Spinal cord (tissue), 10 donors: Measurements from ENCODE around the gene TMEM207. TPM values are rescaled to one million over a fixed set of nuclear protein-coding genes. Genes with fewer than 3 reads are reported as not detected.
A peak's percentile ranks its signal among the peaks of the same experiment; 100 is the strongest.

Experiments
- DNase-seq, 6 donors: peaks; one replicate each; pipeline versions ENCODE4 v3.0.0 to v3.0.0-alpha.2; 2013 to 2015; ENCODE audit warnings: low spot score in 6 of 6, low read depth in 4 of 6
- H3K27ac ChIP-seq: one replicate; pipeline ENCODE4 v1.5.1; 2013; ENCODE audit warnings: low read depth, low read length, control low read depth
- H3K27me3 ChIP-seq: one replicate; pipeline ENCODE4 v1.6.1; 2013; ENCODE audit warnings: low read length; ENCODE audit not compliant: control insufficient read depth, insufficient read depth
- H3K36me3 ChIP-seq: one replicate; pipeline ENCODE4 v1.6.1; 2013; ENCODE audit warnings: low read length; ENCODE audit not compliant: control insufficient read depth, insufficient read depth
- H3K4me1 ChIP-seq: one replicate; pipeline ENCODE4 v1.6.1; 2013; ENCODE audit warnings: low read length; ENCODE audit not compliant: control insufficient read depth, insufficient read depth
- H3K4me3 ChIP-seq: one replicate; pipeline ENCODE4 v1.5.1; 2013; ENCODE audit warnings: low read depth, low read length, control low read depth
- H3K9me3 ChIP-seq: one replicate; pipeline ENCODE4 v1.6.1; 2013; ENCODE audit warnings: low read length; ENCODE audit not compliant: control insufficient read depth, insufficient read depth
- WGBS: methylation state at CpG from one replicate; pipeline ENCODE4 v1.1.5; 2013; ENCODE audit warnings: missing lambda C conversion rate; ENCODE audit not compliant: insufficient coverage; 5-methylcytosine and 5-hydroxymethylcytosine counted together
- polyA plus RNA-seq, 2 donors: library from polyadenylated mRNA; unstranded; fragments of 120-200 nt; gene quantifications; one replicate each; pipeline ENCODE4 v1.2.1, GENCODE V29; 2013; ENCODE audit not compliant: insufficient read length in 2 of 2
- total RNA-seq, 2 donors: library from RNA; depleted of rRNA in 1 of 2; stranded (reverse); fragments of 120-200 nt in 1 of 2; fragments of >200 nt in 1 of 2; gene quantifications; one replicate each; pipeline versions ENCODE4 v1.2.3 to v1.2.4, GENCODE V29; 2013 to 2014
- donor health status: healthy.

Gene TMEM207
- total and polyA plus RNA-seq, 4 donors: not detected

GRCh38 chr3:190399677-190400076, 50.0 kb downstream of the TMEM207 start:
- H3K36me3 ChIP-seq: no peaks in the 10 kb centered on the region
- H3K9me3 ChIP-seq: no peaks in the 10 kb centered on the region
- no peaks in the 10 kb centered on the region for H3K4me1 ChIP-seq
- WGBS: 94% methylated on average over 8 of the region's 8 CpGs
- no peaks in the 10 kb centered on the region for H3K27me3 ChIP-seq
- DNase-seq: no peak
- H3K4me3 ChIP-seq: no peak overlapping the region
- H3K27ac ChIP-seq: no peak overlapping the region

GRCh38 chr3:190397889-190398288, 51.8 kb downstream of the TMEM207 start:
- Histone ChIP-seq H3K27me3 (no peaks in the 10 kb centered on the region), H3K4me3 (no peak overlapping the region), H3K9me3 (no peaks in the 10 kb centered on the region), H3K36me3 (no peaks in the 10 kb centered on the region), H3K4me1 (no peaks in the 10 kb centered on the region), H3K27ac (no peak overlapping the region)
- DNase-seq: no peak
- 91% methylated on average over 1 of the region's 4 CpGs for WGBS

GRCh38 chr3:190396001-190396400, 53.7 kb downstream of the TMEM207 start:
- no peaks in the 10 kb centered on the region for H3K9me3 ChIP-seq
- no peak for DNase-seq
- H3K27ac ChIP-seq: no peak overlapping the region
- no peaks in the 10 kb centered on the region for H3K4me1 ChIP-seq
- H3K27me3 ChIP-seq: no peaks in the 10 kb centered on the region
- no peak overlapping the region for H3K4me3 ChIP-seq
- no peaks in the 10 kb centered on the region for H3K36me3 ChIP-seq

- Histone ChIP-seq H3K9me3 (no peaks in the 10 kb centered on the region), H3K4me1 (no peaks in the 10 kb centered on the region), H3K27ac (no peak overlapping the region), H3K4me3 (no peak overlapping the region), H3K36me3 (no peaks in the 10 kb centered on the region), H3K27me3 (no peaks in the 10 kb centered on the region)
- no CpG with 5 or more reads among the region's 3 CpGs for WGBS
- DNase-seq: no peak
Measured at GRCh38 chr3:190388703-190389102, 61.0 kb downstream of the TMEM207 start.

GRCh38 chr3:190387578-190388213, 62.0 kb downstream of the TMEM207 start, which contains the start of gene CLDN16:
CLDN16 (plus strand) TSS chr3:190388163; CDS start chr3:190388330, 167 bp downstream.
- H3K27ac ChIP-seq: no peak within 1 kb of the TSS

GRCh38 chr3:190385731-190386688, 63.7 kb downstream of the TMEM207 start:
- Histone ChIP-seq H3K9me3 (no peaks in the 10 kb centered on the region), H3K4me1 (no peaks in the 10 kb centered on the region), H3K27ac (no peak overlapping the region)

More at GRCh38 chr3:190387578-190388213, 62.0 kb downstream of the TMEM207 start, which contains the start of gene CLDN16:
- no peak within 1 kb of the TSS for H3K4me3 ChIP-seq
- no peaks in the 10 kb centered on the region for H3K9me3 ChIP-seq
- no peaks in the 10 kb centered on the region for H3K36me3 ChIP-seq
- H3K4me1 ChIP-seq: no peaks in the 10 kb centered on the region
- 94% methylated on average over 8 of the region's 12 CpGs for WGBS
- H3K27me3 ChIP-seq: no peaks in the 10 kb centered on the region
- no peak for DNase-seq

GRCh38 chr3:190384309-190384756, 65.4 kb downstream of the TMEM207 start:
- 100% methylated on average over 1 of the region's 2 CpGs for WGBS
- Histone ChIP-seq H3K27ac (no peak overlapping the region), H3K36me3 (no peaks in the 10 kb centered on the region), H3K9me3 (no peaks in the 10 kb centered on the region), H3K4me1 (no peaks in the 10 kb centered on the region), H3K27me3 (no peaks in the 10 kb centered on the region), H3K4me3 (no peak overlapping the region)
- peak in 3 of 6 donors; percentile 2 to 65 (median 26) for DNase-seq

More at GRCh38 chr3:190385731-190386688, 63.7 kb downstream of the TMEM207 start:
- DNase-seq: peak in 1 of 6 donors; percentile 4
- Histone ChIP-seq H3K36me3 (no peaks in the 10 kb centered on the region), H3K27me3 (no peaks in the 10 kb centered on the region), H3K4me3 (no peak overlapping the region)
- WGBS: 80% methylated on average over 1 of the region's 8 CpGs

GRCh38 chr3:190382082-190382481, 67.6 kb downstream of the TMEM207 start:
- no peak for DNase-seq
- H3K4me1 ChIP-seq: no peaks in the 10 kb centered on the region

GRCh38 chr3:190381441-190381840, 68.3 kb downstream of the TMEM207 start:
- H3K36me3 ChIP-seq: no peaks in the 10 kb centered on the region

More at GRCh38 chr3:190382082-190382481, 67.6 kb downstream of the TMEM207 start:
- no peak overlapping the region for H3K4me3 ChIP-seq
- no peaks in the 10 kb centered on the region for H3K27me3 ChIP-seq
- no peaks in the 10 kb centered on the region for H3K36me3 ChIP-seq
- H3K27ac ChIP-seq: no peak overlapping the region
- H3K9me3 ChIP-seq: no peaks in the 10 kb centered on the region

More at GRCh38 chr3:190381441-190381840, 68.3 kb downstream of the TMEM207 start:
- H3K9me3 ChIP-seq: no peaks in the 10 kb centered on the region
- H3K27me3 ChIP-seq: no peaks in the 10 kb centered on the region
- DNase-seq: no peak
- no peak overlapping the region for H3K4me3 ChIP-seq
- H3K27ac ChIP-seq: no peak overlapping the region
- no peaks in the 10 kb centered on the region for H3K4me1 ChIP-seq
